H9 (cell line): ENCODE data around the gene IPO11. TPM values are rescaled to one million over a fixed set of nuclear protein-coding genes. Genes with fewer than 3 reads are reported as not detected.
A peak's percentile ranks its signal among the peaks of the same experiment; 100 is the strongest.

Source experiments
- DNase-seq: peaks from one replicate; pipeline ENCODE4 v3.0.0-alpha.2; 2017
- H2AFZ ChIP-seq: one replicate; pipeline ENCODE4 v1.6.1; 2013; ENCODE audit warnings: mild to moderate bottlenecking, low read length, control low read depth, moderate library complexity
- H2AK5ac ChIP-seq: 2 replicates; pipeline ENCODE4 v1.6.1; 2013; ENCODE audit warnings: low read length, control low read depth, mixed read lengths; ENCODE audit not compliant: insufficient read length
- H2BK120ac ChIP-seq: one replicate; pipeline ENCODE4 v1.6.1; 2013; ENCODE audit warnings: low read depth, mild to moderate bottlenecking, low read length, control low read depth, inconsistent platforms; ENCODE audit not compliant: poor library complexity, severe bottlenecking
- H2BK12ac ChIP-seq: 2 replicates; pipeline ENCODE4 v1.6.1; 2013; ENCODE audit warnings: low read length, control low read depth, mixed read lengths, low read depth; ENCODE audit not compliant: insufficient read length
- H2BK15ac ChIP-seq: 2 replicates; pipeline ENCODE4 v1.6.1; 2013; ENCODE audit warnings: low read depth, low read length, control low read depth
- H2BK20ac ChIP-seq: one replicate; pipeline ENCODE4 v1.6.1; 2013; ENCODE audit warnings: low read depth, mild to moderate bottlenecking, low read length, control low read depth, inconsistent platforms; ENCODE audit not compliant: poor library complexity, severe bottlenecking
- H2BK5ac ChIP-seq: 2 replicates; pipeline ENCODE4 v1.6.1; 2013; ENCODE audit warnings: low read length, control low read depth, mixed read lengths; ENCODE audit not compliant: insufficient read length
- H3K14ac ChIP-seq: 2 replicates; pipeline ENCODE4 v1.6.1; 2013; ENCODE audit warnings: low read length, control low read depth; ENCODE audit not compliant: insufficient read depth
- H3K18ac ChIP-seq: 2 replicates; pipeline ENCODE4 v1.6.1; 2013; ENCODE audit warnings: low read depth, mild to moderate bottlenecking, mixed read lengths, low read length, control low read depth; ENCODE audit not compliant: insufficient read length
- H3K23ac ChIP-seq: 2 replicates; pipeline ENCODE4 v1.6.1; 2013; ENCODE audit warnings: low read length, control low read depth, mixed read lengths, low read depth; ENCODE audit not compliant: insufficient read length
- H3K23me2 ChIP-seq: 2 replicates; pipeline ENCODE4 v1.6.1; 2013; ENCODE audit warnings: low read depth, mild to moderate bottlenecking, mixed read lengths, low read length, control low read depth; ENCODE audit not compliant: insufficient read length, poor library complexity, severe bottlenecking
- H3K27ac ChIP-seq: 2 replicates; pipeline ENCODE4 v1.5.1; 2013; ENCODE audit warnings: low read length, control low read depth, mixed read lengths, low read depth; ENCODE audit not compliant: insufficient read length
- H3K27me3 ChIP-seq: 2 replicates; pipeline ENCODE4 v1.6.1; 2013; ENCODE audit warnings: low read length, control low read depth, inconsistent platforms; ENCODE audit not compliant: insufficient read depth
- H3K4ac ChIP-seq: 2 replicates; pipeline ENCODE4 v1.6.1; 2013; ENCODE audit warnings: low read depth, mild to moderate bottlenecking, control low read depth, inconsistent platforms, low read length, moderate library complexity
- H3K4me1 ChIP-seq: 2 replicates; pipeline ENCODE4 v1.6.1; 2013; ENCODE audit warnings: low read length, control low read depth, inconsistent platforms; ENCODE audit not compliant: insufficient read depth
- H3K4me2 ChIP-seq: 2 replicates; pipeline ENCODE4 v1.6.1; 2013; ENCODE audit warnings: low read length, control low read depth, mixed read lengths; ENCODE audit not compliant: insufficient read length, insufficient read depth
- H3K56ac ChIP-seq: 2 replicates; pipeline ENCODE4 v1.6.1; 2013; ENCODE audit warnings: low read depth, mild to moderate bottlenecking, mixed read lengths, low read length, control low read depth; ENCODE audit not compliant: insufficient read length
- H3K79me1 ChIP-seq: 2 replicates; pipeline ENCODE4 v1.6.1; 2013; ENCODE audit warnings: low read depth, mild to moderate bottlenecking, moderate library complexity, low read length, control low read depth, inconsistent platforms; ENCODE audit not compliant: insufficient read depth, poor library complexity, severe bottlenecking
- H3K79me2 ChIP-seq: 2 replicates; pipeline ENCODE4 v1.6.1; 2013; ENCODE audit warnings: low read length, control low read depth, inconsistent platforms; ENCODE audit not compliant: insufficient read depth
- H3K9ac ChIP-seq: 2 replicates; pipeline ENCODE4 v1.6.1; 2013; ENCODE audit warnings: low read length, control low read depth, mixed read lengths; ENCODE audit not compliant: insufficient read length; ENCODE audit errors: extremely low read depth
- H3K9me3 ChIP-seq: one replicate; pipeline ENCODE4 v1.6.1; 2013; ENCODE audit warnings: low read depth, low read length, inconsistent platforms; ENCODE audit not compliant: control insufficient read depth
- H3T11ph ChIP-seq: one replicate; pipeline ENCODE4 v1.6.1; 2013; ENCODE audit warnings: mild to moderate bottlenecking, low read length, control low read depth, inconsistent platforms
- H4K20me1 ChIP-seq: one replicate; pipeline ENCODE4 v1.6.1; 2013; ENCODE audit not compliant: control insufficient read depth, insufficient read length, insufficient read depth
- H4K5ac ChIP-seq: 2 replicates; pipeline ENCODE4 v1.6.1; 2013; ENCODE audit warnings: low read depth, mild to moderate bottlenecking, mixed read lengths, low read length, control low read depth; ENCODE audit not compliant: insufficient read length
- H4K8ac ChIP-seq: replicated peaks from 2 replicates; pipeline ENCODE4 v1.6.1; 2013; ENCODE audit warnings: low read length, control low read depth, mixed read lengths, low read depth; ENCODE audit not compliant: insufficient read length
- H4K91ac ChIP-seq: 2 replicates; pipeline ENCODE4 v1.6.1; 2013; ENCODE audit warnings: low read depth, mild to moderate bottlenecking, moderate library complexity, mixed read lengths, low read length, control low read depth; ENCODE audit not compliant: insufficient read length
- H3K27ac Mint-ChIP-seq, 3 experiments: 2 replicates in 2 of 3; 3 replicates in 1 of 3; pipeline ENCODE4 v1.8.0; 2020 to 2021; ENCODE audit warnings: mixed read lengths in 3 of 3, mild to moderate bottlenecking in 1 of 3, moderate library complexity in 1 of 3
- H3K27me3 Mint-ChIP-seq: 2 replicates; pipeline ENCODE4 v1.8.0; 2021; ENCODE audit warnings: low read depth, mild to moderate bottlenecking, moderate library complexity, mixed read lengths
- H3K36me3 Mint-ChIP-seq, 3 experiments: 2 replicates in 2 of 3; 3 replicates in 1 of 3; pipeline ENCODE4 v1.8.0; 2020 to 2021; ENCODE audit warnings: low read depth in 3 of 3, mixed read lengths in 3 of 3; ENCODE audit not compliant: insufficient read depth in 1 of 3
- H3K4me1 Mint-ChIP-seq, 2 experiments: 2 replicates each; pipeline ENCODE4 v1.8.0; 2020; ENCODE audit warnings: mixed read lengths in 2 of 2
- H3K4me3 Mint-ChIP-seq, 2 experiments: 2 replicates in 1 of 2; 3 replicates in 1 of 2; pipeline ENCODE4 v1.8.0; 2020 to 2021; ENCODE audit warnings: mild to moderate bottlenecking in 2 of 2, mixed read lengths in 2 of 2, moderate library complexity in 1 of 2
- H3K9me3 Mint-ChIP-seq, 2 experiments: 2 replicates in 1 of 2; 3 replicates in 1 of 2; pipeline ENCODE4 v1.8.0; 2020; ENCODE audit warnings: mild to moderate bottlenecking in 2 of 2, mixed read lengths in 2 of 2, moderate library complexity in 1 of 2
- WGBS: extraction: QIAGEN DNeasy Blood & Tissue Kit; methylation state at CpG from one replicate; pipeline ENCODE4 v1.1.7; 2013; ENCODE audit warnings: missing lambda C conversion rate, low lambda C conversion rate, mixed read lengths; ENCODE audit not compliant: insufficient read length; ENCODE audit errors: extremely low coverage; 5-methylcytosine and 5-hydroxymethylcytosine counted together
- total RNA-seq: library from RNA; stranded (reverse); gene quantifications from 2 replicates; pipeline ENCODE4 v1.2.1, GENCODE V29; 2021
- TF ChIP-seq, protein P1 (sequence below): fragments of 200-600 bp; sonication (generic); conservative IDR thresholded peaks from 3 replicates; pipeline ENCODE4 v1.8.0; 2021; ENCODE audit warnings: antibody characterized with exemption, mild to moderate bottlenecking

Gene IPO11
- total RNA-seq, 1 experiment from 2014 or later = 63.0 TPM

DNA sequence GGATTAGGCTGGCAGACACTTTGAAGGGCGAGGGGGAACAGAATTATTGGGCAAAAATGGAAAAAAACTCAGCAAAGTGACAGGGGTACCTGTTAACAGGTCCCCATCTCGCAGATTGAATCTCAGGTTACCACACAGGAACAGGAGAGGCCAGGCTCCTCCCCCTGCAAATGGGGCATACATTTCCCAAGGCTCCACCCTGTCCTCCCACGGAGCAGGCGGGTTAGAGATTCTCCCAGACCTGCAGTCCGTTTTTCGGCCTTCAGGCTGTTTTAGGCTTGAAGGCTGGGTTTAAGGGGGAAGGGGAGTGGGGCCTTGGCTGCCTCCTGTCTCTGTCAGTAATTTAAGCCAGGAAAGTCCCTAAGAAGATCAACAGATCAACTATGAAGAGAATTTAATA is 208.7 kb downstream of the IPO11 start:
- TF ChIP-seq, protein P1, sequence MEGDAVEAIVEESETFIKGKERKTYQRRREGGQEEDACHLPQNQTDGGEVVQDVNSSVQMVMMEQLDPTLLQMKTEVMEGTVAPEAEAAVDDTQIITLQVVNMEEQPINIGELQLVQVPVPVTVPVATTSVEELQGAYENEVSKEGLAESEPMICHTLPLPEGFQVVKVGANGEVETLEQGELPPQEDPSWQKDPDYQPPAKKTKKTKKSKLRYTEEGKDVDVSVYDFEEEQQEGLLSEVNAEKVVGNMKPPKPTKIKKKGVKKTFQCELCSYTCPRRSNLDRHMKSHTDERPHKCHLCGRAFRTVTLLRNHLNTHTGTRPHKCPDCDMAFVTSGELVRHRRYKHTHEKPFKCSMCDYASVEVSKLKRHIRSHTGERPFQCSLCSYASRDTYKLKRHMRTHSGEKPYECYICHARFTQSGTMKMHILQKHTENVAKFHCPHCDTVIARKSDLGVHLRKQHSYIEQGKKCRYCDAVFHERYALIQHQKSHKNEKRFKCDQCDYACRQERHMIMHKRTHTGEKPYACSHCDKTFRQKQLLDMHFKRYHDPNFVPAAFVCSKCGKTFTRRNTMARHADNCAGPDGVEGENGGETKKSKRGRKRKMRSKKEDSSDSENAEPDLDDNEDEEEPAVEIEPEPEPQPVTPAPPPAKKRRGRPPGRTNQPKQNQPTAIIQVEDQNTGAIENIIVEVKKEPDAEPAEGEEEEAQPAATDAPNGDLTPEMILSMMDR = no peak
- no peak overlapping the region for H4K91ac ChIP-seq
- Mint-ChIP-seq H3K9me3 (no peaks in the 10 kb centered on the region), H3K4me3 (peak overlapping the region; percentile 3 to 9; a peak in 3 of 5 replicates), H3K36me3 (peaks cover 0 to 6% (median 5%) of the 10 kb centered on the region in 3 experiments; a peak in 4 of 7 replicates), H3K27ac (peak overlapping the region; percentile 9 to 89 (median 81); a peak in 6 of 7 replicates), H3K27me3 (no peaks in the 10 kb centered on the region), H3K4me1 (peaks cover 25 to 28% of the 10 kb centered on the region in 2 experiments)
- no peaks in the 10 kb centered on the region for H4K20me1 ChIP-seq
- H2BK120ac ChIP-seq = no peak overlapping the region
- H3K27me3 ChIP-seq = no peaks in the 10 kb centered on the region
- peak overlapping the region; percentile 2 for H3K27ac ChIP-seq
- peaks cover 5% of the 10 kb centered on the region; the same call in 1 of the 2 replicates for H3K4me1 ChIP-seq
- H3K56ac ChIP-seq = no peak overlapping the region
- DNase-seq = peak; percentile 92
- H3K9ac ChIP-seq = no peak overlapping the region
- H2AFZ ChIP-seq = no peak overlapping the region
- no peaks in the 10 kb centered on the region for H3K79me2 ChIP-seq
- H4K8ac ChIP-seq = no peak overlapping the region
- H3K14ac ChIP-seq = no peak overlapping the region
- no CpG with 5 or more reads among the region's 6 CpGs for WGBS
- no peak overlapping the region for H2BK5ac ChIP-seq
- no peak overlapping the region for H3K4ac ChIP-seq
- no peak overlapping the region for H3K18ac ChIP-seq
- H3K9me3 ChIP-seq = no peaks in the 10 kb centered on the region
- H3K23ac ChIP-seq = no peak overlapping the region
- H2BK15ac ChIP-seq = no peak overlapping the region
- H3T11ph ChIP-seq = no peak overlapping the region
- H2BK20ac ChIP-seq = no peak overlapping the region
- H3K79me1 ChIP-seq = no peaks in the 10 kb centered on the region
- no peak overlapping the region for H2AK5ac ChIP-seq
- H3K4me2 ChIP-seq = peak overlapping the region; percentile 46
- H4K5ac ChIP-seq = no peak overlapping the region
- H2BK12ac ChIP-seq = no peak overlapping the region
- H3K23me2 ChIP-seq = no peaks in the 10 kb centered on the region
